HG03159 (cell line): ENCODE results near the gene SCUBE3.
A peak's percentile ranks its signal among the peaks of the same experiment; 100 is the strongest.

Experiments used
- ATAC-seq: cut with Tn5 transposase; IDR thresholded peaks from one replicate; pipeline ENCODE4 v1.9.1; 2021; ENCODE audit warnings: mild to moderate bottlenecking, moderate library complexity; ENCODE audit not compliant: unreplicated experiment

The SCUBE3 gene

GRCh38 chr6:35237476-35237875, 23.7 kb downstream of the SCUBE3 start:
- ATAC-seq: no peak

- no peak for ATAC-seq
Observed at GRCh38 chr6:35238843-35239289, 25.1 kb downstream of the SCUBE3 start.

- ATAC-seq: no peak
Observed at GRCh38 chr6:35239581-35239980, 25.8 kb downstream of the SCUBE3 start.

DNA sequence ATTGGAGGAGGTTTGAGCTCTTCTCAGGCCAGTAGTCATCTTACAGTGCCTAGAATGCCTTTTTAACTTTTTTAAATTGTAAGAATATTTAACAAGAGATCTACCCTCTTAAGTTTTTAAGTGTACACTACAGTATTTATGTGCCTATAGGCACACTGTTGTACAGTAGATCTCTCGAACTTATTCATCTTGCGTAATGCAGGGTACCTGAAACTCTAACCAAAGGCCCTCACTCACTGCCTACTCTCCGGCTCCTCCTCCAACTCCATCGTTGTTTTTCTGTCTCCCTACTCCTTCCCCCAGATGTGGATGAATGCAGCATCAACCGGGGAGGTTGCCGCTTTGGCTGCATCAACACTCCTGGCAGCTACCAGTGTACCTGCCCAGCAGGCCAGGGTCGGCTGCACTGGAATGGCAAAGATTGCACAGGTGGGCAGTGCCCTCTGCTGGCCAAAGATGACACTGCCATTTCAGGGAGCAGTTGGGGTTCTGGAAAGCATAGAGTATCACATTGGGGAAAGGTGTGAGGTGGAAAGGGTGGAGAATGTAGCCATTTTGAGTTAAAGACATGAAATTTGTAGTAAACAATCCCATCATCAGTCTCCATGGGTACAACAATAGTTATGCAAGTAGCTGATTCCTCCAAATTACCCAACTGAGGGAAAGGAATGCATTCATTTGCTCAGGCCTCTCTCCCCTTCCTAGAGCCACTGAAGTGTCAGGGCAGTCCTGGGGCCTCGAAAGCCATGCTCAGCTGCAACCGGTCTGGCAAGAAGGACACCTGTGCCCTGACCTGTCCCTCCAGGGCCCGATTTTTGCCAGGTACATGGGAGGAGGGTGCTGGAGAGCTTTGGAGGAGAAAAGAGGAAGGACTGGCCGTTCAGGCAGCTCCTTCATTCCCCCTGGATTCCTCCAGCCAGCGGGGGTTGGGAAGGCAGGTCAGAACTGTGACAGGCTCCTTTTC, 27.4 kb downstream of the SCUBE3 start:
- no peak for ATAC-seq

GRCh38 chr6:35242486-35242885, 28.7 kb downstream of the SCUBE3 start:
- ATAC-seq: no peak

- no peak for ATAC-seq
Observed at GRCh38 chr6:35242906-35243305, 29.1 kb downstream of the SCUBE3 start.

DNA sequence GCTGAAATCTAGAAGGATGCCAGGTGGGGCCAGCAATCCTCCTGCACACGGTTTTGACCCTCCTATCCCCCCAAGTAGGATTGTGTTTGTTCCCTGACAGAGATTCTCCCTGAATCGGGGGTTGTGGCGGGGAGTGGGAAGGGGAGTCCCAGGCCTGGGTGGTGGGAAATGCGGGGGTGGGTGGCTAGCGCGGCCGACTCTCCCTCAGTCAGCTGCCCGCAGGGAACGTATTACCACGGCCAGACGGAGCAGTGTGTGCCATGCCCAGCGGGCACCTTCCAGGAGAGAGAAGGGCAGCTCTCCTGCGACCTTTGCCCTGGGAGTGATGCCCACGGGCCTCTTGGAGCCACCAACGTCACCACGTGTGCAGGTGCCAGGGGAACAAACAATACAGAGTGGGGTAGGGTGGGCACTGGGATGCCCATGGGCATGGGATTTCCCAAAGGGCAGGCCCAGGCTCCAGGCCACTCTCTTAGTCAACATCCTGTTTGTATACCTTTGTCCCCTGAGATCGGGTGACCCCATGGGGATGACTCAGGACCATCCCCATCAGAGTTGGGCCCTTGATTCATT, 29.7 kb downstream of the SCUBE3 start:
- ATAC-seq: no peak

DNA sequence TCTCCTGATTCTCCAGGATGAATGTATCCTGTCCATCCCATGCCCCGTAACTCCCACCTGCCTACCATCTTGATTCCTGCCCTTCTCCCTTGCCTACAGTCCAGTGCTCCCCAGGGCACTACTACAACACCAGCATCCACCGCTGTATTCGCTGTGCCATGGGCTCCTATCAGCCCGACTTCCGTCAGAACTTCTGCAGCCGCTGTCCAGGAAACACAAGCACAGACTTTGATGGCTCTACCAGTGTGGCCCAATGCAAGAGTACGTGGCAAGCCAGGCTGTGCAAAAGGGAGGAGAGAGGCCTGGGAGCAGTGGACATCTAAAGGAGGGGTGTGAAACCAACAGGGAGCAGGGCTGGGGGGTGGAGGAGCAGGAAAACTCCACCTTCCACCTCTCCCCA, 30.8 kb downstream of the SCUBE3 start:
- ATAC-seq: no peak

- no peak for ATAC-seq
Observed at GRCh38 chr6:35247642-35248231, 34.0 kb downstream of the SCUBE3 start.

DNA sequence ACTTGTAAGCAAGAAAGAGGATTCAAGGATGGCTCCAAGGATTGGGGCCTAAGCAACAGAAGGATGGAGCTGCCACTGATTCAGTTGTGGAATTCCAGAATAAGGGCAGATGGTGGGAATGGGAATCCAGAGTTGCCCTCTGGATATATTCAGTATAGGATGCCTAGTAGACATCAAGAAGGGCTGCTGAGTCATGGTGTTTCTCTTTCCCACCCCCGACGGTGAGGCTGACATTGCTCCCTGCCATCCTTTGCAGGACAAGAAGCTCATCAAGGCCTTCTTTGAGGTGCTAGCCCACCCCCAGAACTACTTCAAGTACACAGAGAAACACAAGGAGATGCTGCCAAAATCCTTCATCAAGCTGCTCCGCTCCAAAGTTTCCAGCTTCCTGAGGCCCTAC, 34.5 kb downstream of the SCUBE3 start:
- ATAC-seq: no peak

DNA sequence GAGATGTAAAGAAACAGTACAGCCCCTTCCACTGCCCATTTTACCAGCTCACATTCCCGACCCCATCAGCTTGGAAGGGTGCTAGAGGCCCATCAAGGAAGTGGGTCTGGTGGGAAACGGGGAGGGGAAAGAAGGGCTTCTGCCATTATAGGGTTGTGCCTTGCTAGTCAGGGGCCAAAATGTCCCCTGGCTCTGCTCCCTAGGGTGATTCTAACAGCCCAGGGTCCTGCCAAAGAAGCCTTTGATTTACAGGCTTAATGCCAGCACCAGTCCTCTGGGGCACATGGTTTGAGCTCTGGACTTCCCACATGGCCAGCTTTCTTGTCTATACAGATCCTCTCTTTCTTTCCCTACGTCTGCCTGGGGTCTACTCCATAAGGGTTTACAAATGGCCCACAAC, 35.2 kb downstream of the SCUBE3 start:
- ATAC-seq: no peak

GRCh38 chr6:35251949-35252348, 38.2 kb downstream of the SCUBE3 start:
- no peak for ATAC-seq

GRCh38 chr6:35253249-35253648, 39.5 kb downstream of the SCUBE3 start:
- ATAC-seq: no peak

DNA sequence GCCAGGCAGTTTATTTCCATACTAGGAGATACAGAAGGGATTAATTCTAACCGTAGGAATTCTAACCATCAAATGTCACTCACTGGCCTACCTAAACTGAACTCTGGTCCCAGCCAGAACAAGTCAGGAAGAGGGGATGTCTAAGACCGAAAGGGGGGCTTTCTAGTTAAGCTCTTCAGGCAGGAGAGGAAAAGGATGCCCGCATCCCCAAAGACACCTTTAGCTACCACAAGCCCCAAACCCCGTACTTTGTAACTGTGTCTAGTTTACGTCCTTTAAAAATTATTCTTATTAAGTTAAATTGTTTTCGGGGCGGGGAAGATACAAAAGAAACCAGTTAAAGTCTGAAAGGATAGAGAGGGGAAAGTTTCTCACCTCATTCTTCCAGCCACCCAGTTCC, 44.6 kb downstream of the SCUBE3 start:
- no peak for ATAC-seq

GRCh38 chr6:35258858-35259193, 45.1 kb downstream of the SCUBE3 start:
- ATAC-seq: peak; percentile 24

- ATAC-seq: peak; percentile 81
Observed at GRCh38 chr6:35259194-35259947, 45.6 kb downstream of the SCUBE3 start, which contains the start of gene ZNF76. TSS of gene ZNF76 (plus strand) at chr6:35259735. CDS start at chr6:35281152, 21,417 bp downstream.

DNA sequence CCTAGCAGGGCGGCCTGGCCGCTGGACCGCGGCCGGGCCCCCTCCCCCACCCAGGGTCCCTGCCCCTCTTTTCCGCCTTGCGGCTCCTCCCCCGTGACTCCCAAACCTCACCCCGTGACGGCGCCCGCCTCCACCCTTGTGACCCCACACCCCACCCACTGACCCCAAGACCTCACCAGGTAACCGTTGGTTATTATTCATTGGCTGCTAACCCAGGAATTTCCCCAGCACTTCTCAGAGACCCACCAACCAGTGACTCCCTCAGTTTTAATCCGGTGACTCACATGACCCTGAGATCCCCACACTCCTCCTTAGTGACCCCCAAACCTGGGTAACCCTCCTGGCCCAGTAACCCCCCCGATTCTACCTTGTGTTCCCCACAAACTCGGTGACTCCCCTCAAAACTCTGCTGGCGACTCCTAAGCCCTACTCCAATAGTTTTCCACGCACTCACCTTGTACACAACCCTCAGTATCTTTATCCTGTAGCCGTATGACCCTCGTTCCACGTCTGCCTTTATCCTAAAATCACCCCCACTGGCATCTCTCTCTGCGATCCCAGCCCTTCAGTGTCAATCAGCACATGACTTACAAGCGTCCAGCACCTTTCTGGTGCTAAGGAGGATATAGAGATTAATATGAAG, 46.3 kb downstream of the SCUBE3 start:
- peak; percentile 28 for ATAC-seq

GRCh38 chr6:35260591-35261570, 47.1 kb downstream of the SCUBE3 start:
- ATAC-seq: no peak

GRCh38 chr6:35262596-35262995, 48.8 kb downstream of the SCUBE3 start:
- no peak for ATAC-seq
